GM12878 (cell line): ENCODE results near the gene ZNF684.

Source experiments
- ASH2L ChIP-seq: fragments of 300-600, 200-600 bp; sonication (generic); IDR thresholded peaks from 2 replicates; pipeline ENCODE4 v1.6.1; 2017; ENCODE audit warnings: low read depth, mild to moderate bottlenecking, borderline replicate concordance
- BHLHE40 ChIP-seq, 2 experiments: fragments of 450-650 bp in 1 of 2; IDR thresholded peaks; 2 replicates each; pipeline ENCODE4 v1.6.1; 2011 to 2017; ENCODE audit warnings: low read depth in 2 of 2, borderline replicate concordance in 1 of 2, improper control_type of control experiment in 1 of 2, low read length in 1 of 2, mild to moderate bottlenecking in 1 of 2
- CREB1 ChIP-seq: IDR thresholded peaks from 2 replicates; pipeline ENCODE4 v1.6.1; 2012; ENCODE audit warnings: low read depth, mild to moderate bottlenecking, inconsistent platforms
- DPF2 ChIP-seq: fragments of 450-650 bp; IDR thresholded peaks from 2 replicates; pipeline ENCODE4 v1.6.1; 2017; ENCODE audit warnings: mild to moderate bottlenecking
- EZH2 ChIP-seq: IDR thresholded peaks from 2 replicates; pipeline ENCODE4 v1.6.1; 2012; ENCODE audit warnings: low read depth, mild to moderate bottlenecking, control low read depth, inconsistent platforms, low read length, borderline replicate concordance; ENCODE audit not compliant: control insufficient read depth
- KAT2A ChIP-seq: conservative IDR thresholded peaks from 2 replicates; pipeline ENCODE4 v1.6.1; 2011; ENCODE audit warnings: low read depth, low read length; ENCODE audit not compliant: control insufficient read depth
- MYB ChIP-seq: fragments of 150-350 bp; IDR thresholded peaks from 2 replicates; pipeline ENCODE4 v1.6.1; 2014; ENCODE audit warnings: mild to moderate bottlenecking, low read depth, low read length, borderline replicate concordance
- POLR2A ChIP-seq: IDR thresholded peaks from 2 replicates; pipeline ENCODE4 v1.6.1; 2011; ENCODE audit warnings: low read depth, mild to moderate bottlenecking, low read length
- SREBF2 ChIP-seq: IDR thresholded peaks from 2 replicates; pipeline ENCODE4 v1.6.1; 2012; ENCODE audit warnings: mild to moderate bottlenecking, low read length
- TCF7 ChIP-seq: IDR thresholded peaks from 2 replicates; pipeline ENCODE4 v1.6.1; 2014; ENCODE audit warnings: antibody characterized with exemption, borderline replicate concordance
- ZNF24 ChIP-seq: fragments of 450-650 bp; IDR thresholded peaks from 2 replicates; pipeline ENCODE4 v1.6.1; 2017; ENCODE audit warnings: antibody characterized with exemption, mild to moderate bottlenecking
- ZSCAN29 ChIP-seq: fragments of 450-650 bp; IDR thresholded peaks from 2 replicates; pipeline ENCODE4 v1.6.1; 2017; ENCODE audit warnings: mild to moderate bottlenecking, moderate library complexity
- TF ChIP-seq, protein P1 (sequence below), 3 experiments: IDR thresholded peaks in 2 of 3; conservative IDR thresholded peaks in 1 of 3; 2 replicates each; pipeline ENCODE4 v1.5.1; 2011; ENCODE audit warnings: low read depth in 3 of 3, low read length in 3 of 3, mild to moderate bottlenecking in 3 of 3, control low read depth in 2 of 3, moderate library complexity in 2 of 3, inconsistent platforms in 1 of 3, mixed read lengths in 1 of 3; ENCODE audit not compliant: control insufficient read depth in 2 of 3, insufficient read depth in 1 of 3; ENCODE audit errors: extremely low read depth in 1 of 3
- TF ChIP-seq, protein P2 (sequence below): fragments of 450-650 bp; formaldehyde crosslinking; IDR thresholded peaks from 2 replicates; pipeline ENCODE4 v1.4.0; 2020; ENCODE audit warnings: mild to moderate bottlenecking, moderate library complexity

DNA sequence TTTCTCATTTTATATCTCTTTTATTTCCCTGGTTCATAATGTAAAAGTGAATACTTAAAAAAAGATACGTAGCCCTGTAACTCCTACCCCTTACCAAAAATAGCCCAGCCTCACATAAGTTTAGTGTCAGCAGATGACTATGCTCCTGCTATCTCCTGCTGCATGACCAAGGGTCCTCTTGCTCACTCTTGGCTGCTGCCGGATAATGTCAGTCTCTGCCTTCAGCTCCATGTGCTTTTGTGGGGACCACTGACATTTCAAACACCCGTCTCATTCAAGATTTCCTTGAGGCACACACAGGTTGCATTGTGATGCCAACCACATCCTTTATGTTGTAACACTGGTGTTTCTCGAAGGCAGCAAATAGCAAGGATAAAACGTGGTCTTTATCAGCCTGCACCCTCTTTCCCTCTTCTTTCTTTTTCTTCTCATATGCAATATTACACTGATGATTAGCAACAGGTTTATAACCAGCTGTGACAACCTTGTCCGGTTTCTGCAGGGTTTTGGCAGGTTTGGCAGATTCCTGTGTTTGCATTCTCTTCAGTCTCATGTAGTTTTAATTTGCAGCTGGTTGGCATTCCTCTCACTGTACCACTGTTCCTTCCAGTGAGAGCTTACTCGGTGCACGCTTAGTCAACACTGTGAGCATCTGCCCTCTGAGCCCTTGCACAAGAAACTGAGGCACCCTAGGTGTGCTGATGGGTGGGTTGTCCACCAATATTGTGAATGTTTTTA lies 62.2 kb downstream of the ZNF684 start:
- TF ChIP-seq KAT2A (no peak), SREBF2 (no peak), ASH2L (no peak), BHLHE40 (IDR thresholded peaks at IDR 0.05; ENCODE audit: borderline replicate concordance in 1 of 2, low read depth in 2 of 2, low read length in 1 of 2) (no peak), TCF7 (no peak), CREB1 (no peak), MYB (no peak), POLR2A (no peak), ZNF24 (no peak), ZSCAN29 (no peak), EZH2 (no peak), DPF2 (no peak)
- TF ChIP-seq, protein P1, sequence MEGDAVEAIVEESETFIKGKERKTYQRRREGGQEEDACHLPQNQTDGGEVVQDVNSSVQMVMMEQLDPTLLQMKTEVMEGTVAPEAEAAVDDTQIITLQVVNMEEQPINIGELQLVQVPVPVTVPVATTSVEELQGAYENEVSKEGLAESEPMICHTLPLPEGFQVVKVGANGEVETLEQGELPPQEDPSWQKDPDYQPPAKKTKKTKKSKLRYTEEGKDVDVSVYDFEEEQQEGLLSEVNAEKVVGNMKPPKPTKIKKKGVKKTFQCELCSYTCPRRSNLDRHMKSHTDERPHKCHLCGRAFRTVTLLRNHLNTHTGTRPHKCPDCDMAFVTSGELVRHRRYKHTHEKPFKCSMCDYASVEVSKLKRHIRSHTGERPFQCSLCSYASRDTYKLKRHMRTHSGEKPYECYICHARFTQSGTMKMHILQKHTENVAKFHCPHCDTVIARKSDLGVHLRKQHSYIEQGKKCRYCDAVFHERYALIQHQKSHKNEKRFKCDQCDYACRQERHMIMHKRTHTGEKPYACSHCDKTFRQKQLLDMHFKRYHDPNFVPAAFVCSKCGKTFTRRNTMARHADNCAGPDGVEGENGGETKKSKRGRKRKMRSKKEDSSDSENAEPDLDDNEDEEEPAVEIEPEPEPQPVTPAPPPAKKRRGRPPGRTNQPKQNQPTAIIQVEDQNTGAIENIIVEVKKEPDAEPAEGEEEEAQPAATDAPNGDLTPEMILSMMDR (IDR thresholded peaks at IDR 0.05 in 2 of 3, conservative IDR thresholded peaks at IDR 0.05 in 1 of 3; ENCODE audit: control insufficient read depth in 2 of 3, extremely low read depth in 1 of 3, insufficient read depth in 1 of 3, low read depth in 3 of 3, low read length in 3 of 3): no peak
- TF ChIP-seq, protein P2, sequence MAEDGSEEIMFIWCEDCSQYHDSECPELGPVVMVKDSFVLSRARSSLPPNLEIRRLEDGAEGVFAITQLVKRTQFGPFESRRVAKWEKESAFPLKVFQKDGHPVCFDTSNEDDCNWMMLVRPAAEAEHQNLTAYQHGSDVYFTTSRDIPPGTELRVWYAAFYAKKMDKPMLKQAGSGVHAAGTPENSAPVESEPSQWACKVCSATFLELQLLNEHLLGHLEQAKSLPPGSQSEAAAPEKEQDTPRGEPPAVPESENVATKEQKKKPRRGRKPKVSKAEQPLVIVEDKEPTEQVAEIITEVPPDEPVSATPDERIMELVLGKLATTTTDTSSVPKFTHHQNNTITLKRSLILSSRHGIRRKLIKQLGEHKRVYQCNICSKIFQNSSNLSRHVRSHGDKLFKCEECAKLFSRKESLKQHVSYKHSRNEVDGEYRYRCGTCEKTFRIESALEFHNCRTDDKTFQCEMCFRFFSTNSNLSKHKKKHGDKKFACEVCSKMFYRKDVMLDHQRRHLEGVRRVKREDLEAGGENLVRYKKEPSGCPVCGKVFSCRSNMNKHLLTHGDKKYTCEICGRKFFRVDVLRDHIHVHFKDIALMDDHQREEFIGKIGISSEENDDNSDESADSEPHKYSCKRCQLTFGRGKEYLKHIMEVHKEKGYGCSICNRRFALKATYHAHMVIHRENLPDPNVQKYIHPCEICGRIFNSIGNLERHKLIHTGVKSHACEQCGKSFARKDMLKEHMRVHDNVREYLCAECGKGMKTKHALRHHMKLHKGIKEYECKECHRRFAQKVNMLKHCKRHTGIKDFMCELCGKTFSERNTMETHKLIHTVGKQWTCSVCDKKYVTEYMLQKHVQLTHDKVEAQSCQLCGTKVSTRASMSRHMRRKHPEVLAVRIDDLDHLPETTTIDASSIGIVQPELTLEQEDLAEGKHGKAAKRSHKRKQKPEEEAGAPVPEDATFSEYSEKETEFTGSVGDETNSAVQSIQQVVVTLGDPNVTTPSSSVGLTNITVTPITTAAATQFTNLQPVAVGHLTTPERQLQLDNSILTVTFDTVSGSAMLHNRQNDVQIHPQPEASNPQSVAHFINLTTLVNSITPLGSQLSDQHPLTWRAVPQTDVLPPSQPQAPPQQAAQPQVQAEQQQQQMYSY: no peak
